Mesenteric fat pad (tissue), 1 donor: Measurements from ENCODE around the gene NDUFC2. TPM values are rescaled to one million over a fixed set of nuclear protein-coding genes. Genes with fewer than 3 reads are reported as not detected.
A peak's percentile ranks its signal among the peaks of the same experiment; 100 is the strongest.
"Not testable (repeated sequence)": the region's sequence is repeated elsewhere in the genome, so short reads cannot be mapped to it uniquely, and the experiment has no call there.

Experiments
- DNase-seq: peaks from one replicate; pipeline ENCODE4 v3.0.0-alpha.2; 2020; ENCODE audit warnings: low spot score
- total RNA-seq: library from RNA; stranded (reverse); fragmentation: NEBNext Ultra II Directional; extraction: Animal tissue kit (Norgen Biotek cat#: 25700); gene quantifications from one replicate; pipeline ENCODE4 v1.2.1, GENCODE V29; 2021
- donor health status: DM: yes; HTN: yes; CAD: no.

Gene NDUFC2
- total RNA-seq, 1 donor from 2014 or later: 276 TPM

DNA sequence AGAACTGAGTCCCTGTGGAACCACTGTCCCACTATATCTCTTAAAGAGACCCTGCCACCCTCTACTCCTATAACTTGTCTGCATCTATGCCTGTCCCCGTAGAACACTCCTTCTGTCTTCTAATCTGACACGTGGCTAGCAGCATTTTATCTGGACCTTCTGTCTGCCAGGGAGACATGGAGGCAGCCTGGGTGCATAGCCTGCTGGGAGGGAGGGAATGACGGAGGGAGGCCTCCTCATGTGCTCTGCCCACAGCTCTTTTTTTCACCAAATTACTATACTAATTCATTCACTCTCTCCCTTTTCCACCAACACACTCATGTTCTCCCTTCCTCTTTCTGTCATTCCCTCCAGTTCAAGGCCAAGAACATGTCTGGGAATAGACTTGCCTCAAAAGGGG lies 23.6 kb downstream of the NDUFC2 start:
- DNase-seq: no peak

DNA sequence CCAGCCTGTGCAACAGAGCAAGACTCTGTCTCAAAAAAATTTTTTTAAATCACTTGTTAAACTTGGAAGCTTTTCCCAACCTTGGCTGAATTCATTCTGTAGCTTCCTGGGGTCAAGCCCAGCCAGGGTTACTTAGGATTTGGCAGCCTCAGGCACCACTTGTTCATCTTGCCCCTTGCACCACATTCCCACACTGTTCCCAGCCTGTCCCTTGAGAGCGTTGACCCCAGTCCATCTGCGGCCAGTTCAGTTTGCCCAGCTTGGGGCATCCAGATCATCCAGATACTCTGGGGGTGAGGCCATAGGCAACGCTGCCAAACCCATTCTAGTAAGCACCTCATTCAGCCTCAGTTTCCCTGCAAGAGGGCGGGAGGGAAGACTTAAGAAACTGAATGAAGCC lies 24.7 kb downstream of the NDUFC2 start:
- DNase-seq: no peak

DNA sequence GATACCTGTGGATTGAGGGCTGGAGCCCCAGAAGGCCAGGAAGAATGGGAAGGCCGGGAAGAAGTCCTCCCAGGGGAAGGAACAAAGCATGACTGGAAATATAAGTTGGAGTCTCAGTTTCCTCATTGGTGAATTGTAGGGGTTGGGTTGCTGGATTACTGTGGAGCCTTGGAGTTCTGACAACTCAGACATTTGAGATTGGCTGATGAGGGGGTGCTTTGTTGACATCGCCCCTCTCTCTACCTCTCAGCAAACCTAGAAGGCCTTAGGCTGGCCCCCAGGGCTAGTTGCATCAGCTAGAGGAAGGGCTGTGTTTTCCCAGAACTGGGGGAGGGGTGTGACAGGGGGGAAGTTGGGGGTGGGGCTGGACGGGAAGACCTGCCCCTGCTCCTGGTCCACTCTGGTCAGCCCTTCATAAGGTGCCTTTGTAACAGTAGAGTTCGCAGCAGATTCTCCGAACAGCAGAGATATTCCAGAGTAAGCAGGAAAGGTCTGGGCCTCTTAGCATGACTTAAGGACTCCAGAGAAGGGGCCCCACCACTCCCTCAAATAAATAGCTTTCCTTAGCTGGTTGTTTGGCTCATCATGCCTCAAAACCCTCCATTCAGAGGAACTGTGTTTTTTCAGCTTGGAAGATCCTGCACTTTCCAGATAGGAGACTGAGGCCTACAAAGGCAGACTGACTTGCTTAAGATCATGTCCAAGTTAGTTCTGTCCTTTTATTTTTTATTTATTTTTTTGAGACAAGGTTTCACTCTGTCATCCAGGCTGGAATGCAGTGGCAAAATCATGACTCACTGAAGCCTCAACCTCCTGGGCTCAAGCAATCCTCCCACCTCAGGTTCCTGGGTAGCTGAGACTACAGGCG lies 28.5 kb downstream of the NDUFC2 start:
- no peak for DNase-seq

DNA sequence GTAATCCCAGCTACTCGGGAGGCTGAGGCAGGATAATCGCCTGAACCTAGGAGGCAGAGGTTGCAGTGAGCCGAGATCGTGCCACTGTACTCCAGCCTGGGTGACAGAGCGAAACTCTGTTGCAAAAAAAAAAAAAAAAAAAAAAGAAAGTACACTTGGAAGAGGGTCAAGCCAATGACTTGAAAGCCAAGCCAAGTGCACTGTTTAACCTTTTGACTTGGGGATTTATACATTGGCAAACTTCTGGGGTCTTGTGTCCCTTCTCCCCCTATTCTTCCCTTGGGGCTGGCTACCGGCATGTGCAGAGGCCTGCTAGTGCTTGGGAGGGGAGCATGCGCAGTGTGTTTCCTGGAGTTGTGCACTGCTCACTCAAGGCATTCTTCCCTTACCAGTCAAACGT lies 30.3 kb downstream of the NDUFC2 start:
- no peak for DNase-seq

GRCh38 chr11:78048561-78048960 lies 31.1 kb downstream of the NDUFC2 start:
- DNase-seq: no peak

DNA sequence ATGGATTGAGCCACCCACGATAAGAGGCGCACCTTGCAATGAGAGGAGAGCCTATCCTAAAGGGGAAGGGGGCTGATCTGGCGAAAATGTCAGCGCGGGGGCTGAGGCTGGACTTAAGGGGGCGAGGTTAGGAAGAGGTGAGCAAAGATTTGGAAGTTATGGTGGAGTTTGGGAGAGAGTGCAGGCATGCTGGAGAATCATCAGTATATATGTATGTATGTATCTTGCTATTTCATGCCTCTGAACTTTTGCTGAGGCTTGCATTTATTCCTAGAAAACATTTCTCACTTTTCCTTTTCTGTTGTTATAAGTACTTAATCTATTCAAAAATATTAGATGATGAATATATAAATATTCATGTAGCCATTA lies 33.2 kb downstream of the NDUFC2 start:
- DNase-seq: no peak

DNA sequence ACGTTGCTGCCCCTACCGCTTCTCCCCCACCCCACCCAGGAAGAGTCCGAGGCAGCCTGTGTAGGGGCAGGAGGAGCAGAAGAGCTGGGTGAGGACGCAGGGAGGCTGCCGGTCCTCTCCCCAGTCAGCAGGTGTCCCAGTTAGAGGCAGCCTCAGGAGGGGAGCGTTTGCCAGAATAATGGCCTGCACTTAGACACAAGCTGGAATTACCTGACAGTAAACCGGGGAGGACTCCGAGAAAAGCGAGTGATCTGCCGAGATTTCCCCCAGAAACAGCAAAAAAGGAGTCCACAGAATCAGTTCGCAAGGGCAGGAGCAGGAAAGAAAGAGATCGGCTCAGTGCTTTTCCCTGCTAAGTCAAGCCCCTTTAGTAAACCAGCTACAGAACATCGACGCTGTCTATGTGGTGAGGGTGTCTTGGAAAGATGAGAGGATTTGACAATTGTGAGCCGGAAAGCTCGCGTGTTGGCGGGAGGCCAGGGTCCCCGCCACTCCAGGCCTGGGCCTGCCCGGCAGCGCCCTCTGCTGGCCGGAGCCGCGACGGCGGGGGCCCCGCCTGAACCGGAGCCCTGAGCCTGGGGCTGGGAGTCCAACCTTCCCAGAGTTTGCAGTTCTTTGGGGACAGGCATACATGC lies 33.7 kb downstream of the NDUFC2 start:
- peak; percentile 94 for DNase-seq

DNA sequence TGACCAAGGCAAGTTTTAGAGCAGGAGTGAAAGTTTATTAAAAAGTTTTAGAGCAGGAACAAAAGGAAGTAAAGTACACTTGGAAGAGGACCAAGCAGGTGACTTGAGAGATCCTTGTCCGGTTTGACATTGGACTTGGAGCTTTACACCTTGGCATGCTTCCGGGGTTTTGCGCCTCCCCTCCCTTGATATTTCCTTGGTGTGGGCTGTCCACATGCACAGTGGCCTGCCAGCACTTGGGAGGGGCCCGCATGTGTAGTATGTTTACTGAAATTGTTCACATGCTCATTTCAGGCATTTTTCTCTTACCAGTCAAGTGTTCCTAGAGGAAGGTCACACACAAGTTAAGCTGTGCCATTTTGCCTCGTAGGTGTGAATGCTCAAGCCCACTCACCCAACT lies 35.0 kb downstream of the NDUFC2 start:
- no peak for DNase-seq

GRCh38 chr11:78041843-78042440 lies 37.7 kb downstream of the NDUFC2 start:
- no peak for DNase-seq

- not testable (repeated sequence) for DNase-seq
Observed at GRCh38 chr11:78041380-78041719, 38.3 kb downstream of the NDUFC2 start.

DNA sequence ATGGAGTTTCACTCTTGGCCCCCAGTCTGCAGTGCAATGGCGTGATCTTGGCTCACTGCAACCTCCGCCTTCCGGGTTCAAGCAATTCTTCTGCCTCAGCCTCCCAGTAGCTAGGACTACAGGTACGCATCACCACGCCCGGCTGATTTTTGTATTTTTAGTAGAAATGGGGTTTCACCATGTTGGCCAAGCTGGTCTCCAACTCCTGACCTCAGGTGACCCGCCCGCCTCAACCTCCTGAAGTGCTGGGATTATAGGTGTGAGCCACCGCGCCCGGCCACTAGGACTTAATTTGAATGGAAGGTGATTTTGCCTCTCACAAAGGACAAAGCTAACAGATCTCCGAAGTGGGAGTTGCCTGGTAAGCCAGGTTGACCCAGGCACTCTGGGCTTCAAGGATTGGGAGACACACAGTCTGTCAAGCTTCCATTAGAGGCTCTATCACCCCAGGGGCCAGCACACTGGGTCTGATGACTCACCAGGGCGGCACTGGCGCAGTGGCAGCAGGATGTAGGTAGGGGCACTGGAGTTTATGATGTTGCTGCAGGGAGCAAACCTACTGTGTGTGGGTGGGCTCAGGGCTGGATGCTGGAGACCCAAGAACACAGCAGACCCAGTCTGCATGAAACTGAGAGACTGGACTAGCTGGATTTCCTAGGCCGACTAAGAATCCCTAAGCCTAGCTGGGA lies 38.8 kb downstream of the NDUFC2 start:
- DNase-seq: no peak

DNA sequence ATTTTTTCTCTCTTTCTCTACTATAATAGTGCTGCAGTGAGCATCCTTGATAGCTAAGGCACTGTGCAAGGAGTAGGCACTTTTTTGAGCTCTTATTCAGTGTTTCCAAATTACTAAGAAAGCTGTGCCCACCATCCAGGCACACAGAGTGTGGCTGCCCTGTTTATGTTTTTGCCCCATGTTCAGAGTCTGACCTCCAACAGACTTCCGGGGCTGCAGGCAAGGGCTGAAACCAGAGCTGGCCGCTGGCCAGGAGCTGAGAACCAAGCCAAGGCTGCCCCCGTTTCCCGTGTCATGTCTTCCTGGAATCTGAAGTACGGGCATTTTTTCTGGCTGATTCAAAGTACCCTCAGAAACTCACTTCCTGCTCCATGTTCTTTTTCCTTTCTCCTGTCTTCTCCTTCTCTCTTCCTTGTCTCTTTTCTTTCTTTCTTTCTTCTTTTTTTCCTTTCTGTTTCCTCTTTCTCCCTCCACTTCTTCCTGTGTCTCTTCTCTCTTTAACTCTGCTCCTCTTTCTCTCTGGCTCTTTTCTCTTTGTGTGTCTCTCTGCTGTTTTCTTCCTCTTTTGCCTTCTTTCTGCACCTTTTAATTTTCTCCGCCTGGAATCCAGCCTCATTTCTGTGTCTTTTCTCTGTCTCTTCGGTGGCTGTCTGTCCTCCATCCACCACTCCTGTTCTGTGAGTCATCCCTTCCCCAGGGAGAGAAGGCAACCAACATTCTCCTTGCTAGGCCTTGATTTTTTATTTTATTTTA lies 39.6 kb downstream of the NDUFC2 start:
- DNase-seq: peak; percentile 93

GRCh38 chr11:78039391-78039918 lies 40.2 kb downstream of the NDUFC2 start:
- DNase-seq: no peak

GRCh38 chr11:78038697-78039313 lies 40.9 kb downstream of the NDUFC2 start:
- DNase-seq: no peak

- DNase-seq: no peak
Observed at GRCh38 chr11:78037825-78038620, 41.6 kb downstream of the NDUFC2 start.

DNA sequence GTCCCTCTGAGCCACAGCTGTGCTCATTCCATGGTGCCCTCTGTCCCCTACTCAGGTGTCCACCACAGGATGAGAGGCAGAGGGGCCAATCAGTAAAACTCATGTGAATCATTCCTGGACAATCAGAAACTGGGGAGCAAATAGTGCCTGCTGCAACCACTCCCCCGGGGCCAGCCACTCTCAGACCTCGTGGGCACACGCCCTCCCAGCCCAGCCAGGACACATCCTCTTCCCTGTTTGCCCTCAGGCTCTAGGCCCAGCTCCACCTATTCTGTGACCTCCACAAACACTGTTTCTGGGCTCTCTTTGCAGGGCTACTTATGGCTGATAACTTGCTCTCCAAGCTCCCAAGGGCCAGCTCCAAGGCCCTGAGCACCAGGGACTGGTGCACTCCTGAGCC lies 42.6 kb downstream of the NDUFC2 start:
- DNase-seq: no peak

- DNase-seq: no peak
Observed at GRCh38 chr11:78036313-78036712, 43.3 kb downstream of the NDUFC2 start.

- DNase-seq: no peak
Observed at GRCh38 chr11:78034623-78035022, 45.0 kb downstream of the NDUFC2 start.

GRCh38 chr11:78033040-78033439 lies 46.6 kb downstream of the NDUFC2 start:
- DNase-seq: no peak

GRCh38 chr11:78032090-78032489 lies 47.6 kb downstream of the NDUFC2 start:
- no peak for DNase-seq
